ENCODE data around the gene BTRC.

Gene BTRC

DNA sequence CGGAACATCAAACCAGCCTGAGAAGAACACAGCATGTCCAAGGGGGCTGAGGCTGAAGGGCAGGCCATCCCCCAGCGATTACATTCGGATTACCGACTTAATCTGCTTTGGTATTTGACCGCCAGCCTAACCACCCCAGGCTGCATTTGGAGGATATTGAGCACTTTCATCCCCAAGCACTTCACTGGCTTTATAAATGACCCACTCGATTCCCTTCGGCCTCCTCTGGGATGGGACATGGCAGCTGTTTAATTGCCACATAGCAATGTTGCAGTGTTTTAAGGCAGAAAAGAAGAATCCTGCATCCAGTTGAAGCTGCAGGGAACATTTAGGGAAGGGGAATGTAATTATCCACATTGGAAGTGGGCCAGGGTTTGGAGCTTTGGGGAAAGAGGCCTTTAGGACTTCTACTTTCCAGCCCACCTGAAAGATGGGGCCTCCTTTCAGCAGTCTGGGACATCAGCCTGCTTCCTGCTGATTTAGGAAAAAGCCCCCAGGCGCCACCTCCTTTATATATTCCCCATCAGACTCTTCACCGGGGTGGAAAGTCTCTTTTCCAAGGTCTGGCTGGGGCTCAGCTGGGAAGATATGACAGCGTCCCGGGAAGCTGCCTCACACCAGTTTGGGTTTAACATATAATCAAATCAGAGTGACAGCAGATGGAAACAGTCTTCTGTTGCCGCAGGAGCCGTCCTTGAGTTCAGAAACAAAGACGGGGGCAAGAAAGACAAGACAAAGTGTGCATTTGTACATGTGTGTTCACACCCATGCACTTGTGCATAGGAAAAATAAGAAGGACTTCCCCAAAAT, 243.3 kb downstream of the BTRC start:
- no peaks in the 10 kb centered on the region for H3K9me3 ChIP-seq (ENCODE audit: control insufficient read depth, low read length)
- no peaks in the 10 kb centered on the region for H3K4me1 ChIP-seq (ENCODE audit: control insufficient read depth, insufficient read depth, low read length)
- no peak overlapping the region for H3K4me3 ChIP-seq (ENCODE audit: insufficient read depth, low read depth, low read length)
- 65 to 78% methylated on average over 14 of the region's 14 CpGs for WGBS, 2 experiments
- no peaks in the 10 kb centered on the region for H3K36me3 ChIP-seq (ENCODE audit: control insufficient read depth, insufficient read depth, low read length)
- H3K27ac ChIP-seq (ENCODE audit: insufficient read depth, low read depth, low read length, poor library complexity, severe bottlenecking): no peak overlapping the region
- H3K27me3 ChIP-seq (ENCODE audit: control insufficient read depth, insufficient read depth, low read length, poor library complexity, severe bottlenecking): peaks cover 60% of the 10 kb centered on the region

DNA sequence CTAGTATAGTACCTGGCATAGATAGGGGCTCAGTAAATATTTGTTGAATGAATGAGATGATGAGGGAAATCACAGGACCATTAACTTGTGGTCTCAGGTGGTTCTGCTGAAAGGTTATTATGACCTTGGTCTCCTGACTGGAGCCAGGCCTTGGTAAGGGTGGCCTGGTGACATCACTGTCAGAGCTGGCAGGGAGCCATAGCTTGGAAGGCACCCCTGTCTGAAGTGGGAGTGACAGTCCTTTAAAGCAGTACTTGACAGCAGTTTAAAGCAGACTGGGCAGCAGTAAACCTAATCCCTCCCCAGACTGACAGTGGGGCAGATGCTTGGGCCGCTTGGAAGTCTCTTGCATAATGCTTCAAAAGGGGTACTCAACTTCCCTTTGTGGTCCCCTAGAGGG, 247.6 kb downstream of the BTRC start:
- Histone ChIP-seq H3K27me3 (ENCODE audit: control insufficient read depth, insufficient read depth, low read length, poor library complexity, severe bottlenecking) (peaks cover 32% of the 10 kb centered on the region), H3K4me3 (ENCODE audit: insufficient read depth, low read depth, low read length) (no peak overlapping the region), H3K9me3 (ENCODE audit: control insufficient read depth, low read length) (no peaks in the 10 kb centered on the region), H3K36me3 (ENCODE audit: control insufficient read depth, insufficient read depth, low read length) (no peaks in the 10 kb centered on the region), H3K27ac (ENCODE audit: insufficient read depth, low read depth, low read length, poor library complexity, severe bottlenecking) (no peak overlapping the region), H3K4me1 (ENCODE audit: control insufficient read depth, insufficient read depth, low read length) (no peaks in the 10 kb centered on the region)
- WGBS, 2 experiments: 51 to 52% methylated on average over 1 of the region's 1 CpG

DNA sequence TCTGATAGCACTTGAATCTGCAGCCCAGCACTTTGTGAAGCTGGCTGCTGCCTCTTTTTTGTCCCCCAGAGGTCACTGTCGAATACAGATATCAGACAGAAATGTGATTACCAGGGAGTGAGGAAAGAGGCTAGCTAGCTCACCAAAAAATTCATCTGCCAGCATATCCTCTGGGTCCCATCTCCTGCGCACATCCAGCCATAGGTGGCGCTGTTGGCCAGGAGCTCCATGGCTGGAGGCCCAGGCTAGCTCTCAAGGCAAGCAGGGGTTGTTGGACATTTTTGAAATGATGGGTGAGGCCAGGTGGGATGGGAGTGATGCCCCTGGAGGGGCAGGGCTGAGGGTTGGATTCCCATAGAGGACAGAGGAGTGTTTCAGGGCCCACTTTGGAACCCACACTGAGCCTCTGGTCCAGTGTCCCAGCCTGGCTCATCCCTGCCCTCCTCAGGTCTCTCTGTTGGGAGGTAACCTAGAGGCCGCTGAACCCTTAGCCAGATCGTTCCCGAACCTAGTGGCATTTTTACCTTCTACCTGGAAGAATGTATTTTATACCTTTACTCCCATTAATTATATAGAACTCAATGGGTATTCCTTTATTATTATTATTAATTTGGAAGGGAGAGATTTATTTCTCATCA, 248.9 kb downstream of the BTRC start:
- Histone ChIP-seq H3K27ac (ENCODE audit: insufficient read depth, low read depth, low read length, poor library complexity, severe bottlenecking) (no peak overlapping the region), H3K4me3 (ENCODE audit: insufficient read depth, low read depth, low read length) (no peak overlapping the region), H3K27me3 (ENCODE audit: control insufficient read depth, insufficient read depth, low read length, poor library complexity, severe bottlenecking) (peaks cover 19% of the 10 kb centered on the region), H3K36me3 (ENCODE audit: control insufficient read depth, insufficient read depth, low read length) (no peaks in the 10 kb centered on the region), H3K9me3 (ENCODE audit: control insufficient read depth, low read length) (no peaks in the 10 kb centered on the region), H3K4me1 (ENCODE audit: control insufficient read depth, insufficient read depth, low read length) (peaks cover 11% of the 10 kb centered on the region)
- WGBS, 2 experiments: 33 to 46% methylated on average over 6 of the region's 6 CpGs
